PC-9 (cell line): ENCODE data around the gene COL5A1. TPM values are rescaled to one million over a fixed set of nuclear protein-coding genes. Genes with fewer than 3 reads are reported as not detected.

Experiments used
- BruUV-seq: library from RNA; stranded (reverse); fragments of 400-500 nt; replicated peaks from 2 replicates; lab custom pipeline; 2021; lab: Mats Ljungman, UMichigan
- CTCF ChIA-PET: fragments of 300-600 bp; sonication (Branson Sonifier 250); formaldehyde crosslinking; loops from one replicate; lab custom pipeline; 2022; ENCODE audit warnings: antibody characterized with exemption; lab: Charles Lee
- POLR2A ChIA-PET: fragments of 300-600 bp; sonication (Branson Sonifier 250); formaldehyde crosslinking; loops from one replicate; lab custom pipeline; 2022; ENCODE audit warnings: antibody characterized with exemption; ENCODE audit not compliant: unreplicated experiment; lab: Charles Lee
- DNase-seq, 2 experiments: peaks; one replicate each; pipeline versions ENCODE4 v3.0.0 to v3.0.0-alpha.2; 2015 to 2022; ENCODE audit warnings: mixed read lengths in 1 of 2
- H2AFZ ChIP-seq: fragments of 200-600 bp; sonication (generic); 2 replicates; pipeline ENCODE4 v1.8.1; 2017; ENCODE audit warnings: antibody characterized with exemption
- H3F3A ChIP-seq: fragments of 200-600 bp; sonication (generic); 2 replicates; pipeline ENCODE4 v1.8.1; 2017; ENCODE audit warnings: antibody characterized with exemption, mild to moderate bottlenecking, low read depth; ENCODE audit not compliant: insufficient read depth
- H3K27ac ChIP-seq: fragments of 200-600 bp; sonication (generic); 2 replicates; pipeline ENCODE4 v1.6.1; 2016; ENCODE audit warnings: mixed run types
- H3K27me3 ChIP-seq: fragments of 200-600 bp; sonication (generic); 2 replicates; pipeline ENCODE4 v1.6.1; 2016; ENCODE audit warnings: low read depth, mixed run types; ENCODE audit not compliant: insufficient read depth
- H3K36me3 ChIP-seq: fragments of 200-600 bp; sonication (generic); 2 replicates; pipeline ENCODE4 v1.6.1; 2016; ENCODE audit warnings: low read depth, mixed run types
- H3K4me1 ChIP-seq: fragments of 200-600 bp; sonication (generic); replicated peaks from 2 replicates; pipeline ENCODE4 v1.6.1; 2016; ENCODE audit warnings: mixed run types; ENCODE audit not compliant: insufficient read depth
- H3K4me2 ChIP-seq: fragments of 200-600 bp; sonication (generic); 2 replicates; pipeline ENCODE4 v1.6.1; 2017; ENCODE audit warnings: mixed run types
- H3K4me3 ChIP-seq: fragments of 200-600 bp; sonication (generic); 2 replicates; pipeline ENCODE4 v1.6.1; 2016; ENCODE audit warnings: mixed run types
- H3K79me2 ChIP-seq: fragments of 200-600 bp; sonication (generic); 2 replicates; pipeline ENCODE4 v1.6.1; 2017; ENCODE audit warnings: low read depth, mixed run types
- H3K9me2 ChIP-seq: fragments of 200-600 bp; sonication (generic); 2 replicates; pipeline ENCODE4 v1.8.1; 2017; ENCODE audit warnings: mild to moderate bottlenecking; ENCODE audit not compliant: insufficient read depth
- H3K9me3 ChIP-seq: fragments of 200-600 bp; sonication (generic); 2 replicates; pipeline ENCODE4 v1.8.1; 2016; ENCODE audit warnings: low read depth; ENCODE audit not compliant: insufficient read depth
- H4K20me1 ChIP-seq: fragments of 200-600 bp; sonication (generic); 2 replicates; pipeline ENCODE4 v1.8.1; 2017; ENCODE audit not compliant: insufficient read depth
- CTCF ChIP-seq: fragments of 200-600 bp; sonication (generic); conservative IDR thresholded peaks from 2 replicates; pipeline ENCODE4 v1.6.1; 2017; ENCODE audit warnings: mixed run types, antibody characterized with exemption, mild to moderate bottlenecking, moderate library complexity
- EZH2 ChIP-seq: fragments of 200-600 bp; sonication (generic); IDR thresholded peaks from 2 replicates; pipeline ENCODE4 v1.8.0; 2017; ENCODE audit warnings: antibody characterized with exemption, low read depth
- intact Hi-C: fragments of 100-400 bp; cut with micrococcal nuclease; formaldehyde crosslinking; loops from one replicate; pipeline ENCODE4 v1.10.0; 2022; ENCODE audit not compliant: unreplicated experiment
- total RNA-seq: library from RNA; stranded (reverse); gene quantifications from 2 replicates; pipeline ENCODE4 v1.2.3, GENCODE V29; 2021

Gene COL5A1
- total RNA-seq, 1 experiment from 2014 or later: 15.2 TPM

GRCh38 chr9:134625361-134626068 is 16.1 kb upstream of the COL5A1 start:
- H3K27ac ChIP-seq: peak overlapping the region; percentile 35; the same call in 1 of the 2 replicates
- H3K4me2 ChIP-seq: peak overlapping the region; percentile 31
- H3K36me3 ChIP-seq: no peaks in the 10 kb centered on the region
- H3F3A ChIP-seq: no peaks in the 10 kb centered on the region
- H2AFZ ChIP-seq: no peak overlapping the region
- ChIA-PET POLR2A (interaction anchor here (0.5 kb wide), 1 partner anchor 14 kb away, joined by 3 read pairs; no protein-coding TSS in a partner anchor), CTCF (no interaction called here)
- H3K9me3 ChIP-seq: no peaks in the 10 kb centered on the region
- H3K9me2 ChIP-seq: no peaks in the 10 kb centered on the region
- BruUV-seq: TSS peak; percentile 92
- H3K4me1 ChIP-seq: peaks cover 23% of the 10 kb centered on the region
- no peaks in the 10 kb centered on the region for H4K20me1 ChIP-seq
- H3K79me2 ChIP-seq: no peaks in the 10 kb centered on the region
- peaks cover 6% of the 10 kb centered on the region for H3K27me3 ChIP-seq
- no peak overlapping the region for H3K4me3 ChIP-seq
- DNase-seq: no peak
- intact Hi-C loops: loop anchor here (1.0 kb wide), 2 partner anchors 23 to 169 kb away; no protein-coding TSS in a partner anchor
- TF ChIP-seq CTCF: no peak
- no peak for TF ChIP-seq EZH2

- Histone ChIP-seq H3K4me2 (no peak overlapping the region), H3F3A (no peaks in the 10 kb centered on the region), H3K9me2 (no peaks in the 10 kb centered on the region), H3K4me3 (no peak overlapping the region), H3K79me2 (no peaks in the 10 kb centered on the region), H3K36me3 (no peaks in the 10 kb centered on the region), H3K27me3 (peaks cover 3% of the 10 kb centered on the region), H4K20me1 (no peaks in the 10 kb centered on the region), H3K27ac (no peak overlapping the region), H2AFZ (no peak overlapping the region), H3K9me3 (no peaks in the 10 kb centered on the region), H3K4me1 (peaks cover 23% of the 10 kb centered on the region)
- no peak for DNase-seq
- intact Hi-C loops: no loop called here
- CTCF ChIA-PET: no interaction called here
- no TSS peak for BruUV-seq
- TF ChIP-seq EZH2 (no peak), CTCF (no peak)
- POLR2A ChIA-PET: no interaction called here
Measured at GRCh38 chr9:134626069-134626423, 15.6 kb upstream of the COL5A1 start.

- Histone ChIP-seq H3K27ac (no peak overlapping the region), H3K79me2 (no peaks in the 10 kb centered on the region), H3K9me2 (no peaks in the 10 kb centered on the region), H3K9me3 (no peaks in the 10 kb centered on the region), H3K4me1 (peaks cover 23% of the 10 kb centered on the region), H3K4me3 (no peak overlapping the region), H3K27me3 (peaks cover 3% of the 10 kb centered on the region), H3K36me3 (no peaks in the 10 kb centered on the region), H2AFZ (no peak overlapping the region), H4K20me1 (no peaks in the 10 kb centered on the region), H3K4me2 (no peak overlapping the region), H3F3A (no peaks in the 10 kb centered on the region)
- ChIA-PET POLR2A (no interaction called here), CTCF (no interaction called here)
- no peak for DNase-seq
- TF ChIP-seq EZH2: no peak
- TF ChIP-seq CTCF: no peak
- intact Hi-C loops: no loop called here
- BruUV-seq: no TSS peak
Measured at GRCh38 chr9:134626571-134627416, 14.8 kb upstream of the COL5A1 start.
